Activated naive CD8-positive, alpha-beta T cell treated with anti-CD3 and anti-CD28 coated beads, Interleukin-2, amount 10 ng/mL, durations not matched to agents 7 days and 5 days (primary cell): ENCODE measurements around the gene RBP3. TPM values are rescaled to one million over a fixed set of nuclear protein-coding genes. Genes with fewer than 3 reads are reported as not detected.

Source experiments
- ATAC-seq: fragments of 150-1000 bp; cut with Tn5 transposase; one replicate; pipeline ENCODE4 v1.10.0; 2021; ENCODE audit warnings: low read depth, moderate library complexity
- POLR2A ChIA-PET: fragments of 350-600 bp; sonication (Branson Sonifier 250); formaldehyde crosslinking; loops from one replicate; lab custom pipeline; 2021; ENCODE audit warnings: antibody characterized with exemption; lab: Charles Lee
- DNase-seq: peaks from one replicate; pipeline ENCODE4 v3.0.0; 2021
- H3K27ac Mint-ChIP-seq: one replicate; pipeline ENCODE4 v1.8.0; 2022; ENCODE audit warnings: mild to moderate bottlenecking, mixed read lengths
- H3K27me3 Mint-ChIP-seq: one replicate; pipeline ENCODE4 v1.8.0; 2022; ENCODE audit warnings: mild to moderate bottlenecking, moderate library complexity, mixed read lengths
- H3K36me3 Mint-ChIP-seq: one replicate; pipeline ENCODE4 v1.8.0; 2021; ENCODE audit warnings: mild to moderate bottlenecking, mixed read lengths
- H3K4me1 Mint-ChIP-seq: one replicate; pipeline ENCODE4 v1.8.0; 2021; ENCODE audit warnings: mixed read lengths
- H3K4me3 Mint-ChIP-seq: one replicate; pipeline ENCODE4 v1.8.0; 2022; ENCODE audit warnings: mild to moderate bottlenecking, moderate library complexity, mixed read lengths
- H3K9me3 Mint-ChIP-seq: one replicate; pipeline ENCODE4 v1.8.0; 2021; ENCODE audit warnings: mixed read lengths
- total RNA-seq, 2 experiments: library from RNA; stranded (reverse); gene quantifications; one replicate each; pipeline ENCODE4 v1.2.3, GENCODE V29; 2021

Gene RBP3
- total RNA-seq, 2 experiments from 2014 or later: not detected

DNA sequence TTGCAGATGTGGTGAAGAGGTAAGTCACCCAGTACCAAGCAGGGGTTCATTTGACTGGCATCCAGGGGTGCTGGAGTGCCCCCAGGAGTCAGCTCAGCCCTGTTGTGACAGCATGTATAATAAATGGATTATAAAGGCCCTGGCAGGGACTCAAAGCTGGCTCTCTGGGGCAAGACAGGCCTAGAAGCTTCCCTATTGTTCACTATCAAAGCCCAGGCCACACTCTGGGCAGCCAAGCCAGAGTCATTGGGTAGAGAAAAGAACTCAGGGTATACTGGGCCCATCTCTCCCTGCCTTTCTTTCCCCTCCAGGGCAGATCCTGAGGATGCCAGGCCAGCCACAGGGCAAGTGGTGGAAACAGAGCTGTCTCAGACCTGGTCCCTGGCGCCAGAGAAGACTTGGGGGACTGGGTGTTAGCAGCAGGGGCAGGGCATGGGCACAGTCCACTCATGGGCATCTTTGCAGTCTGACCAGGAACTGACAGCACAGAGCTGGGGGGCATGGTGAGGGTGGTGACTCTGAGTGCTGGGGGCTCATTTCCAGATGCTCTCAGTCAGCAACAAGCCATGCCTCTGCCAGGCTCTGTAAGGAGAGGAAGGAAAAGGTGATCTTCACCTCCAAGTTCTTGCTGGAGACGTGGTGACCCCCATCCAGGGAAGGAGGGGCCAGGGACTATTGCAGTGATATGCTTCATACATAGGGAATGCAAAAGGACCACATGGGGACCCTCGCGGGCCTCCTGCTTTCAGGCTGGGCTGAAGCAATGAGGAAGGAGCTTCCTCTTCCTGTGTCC, 11.7 kb downstream of the RBP3 start:
- no peak overlapping the region for H3K4me3 Mint-ChIP-seq
- ATAC-seq: no peak

DNA sequence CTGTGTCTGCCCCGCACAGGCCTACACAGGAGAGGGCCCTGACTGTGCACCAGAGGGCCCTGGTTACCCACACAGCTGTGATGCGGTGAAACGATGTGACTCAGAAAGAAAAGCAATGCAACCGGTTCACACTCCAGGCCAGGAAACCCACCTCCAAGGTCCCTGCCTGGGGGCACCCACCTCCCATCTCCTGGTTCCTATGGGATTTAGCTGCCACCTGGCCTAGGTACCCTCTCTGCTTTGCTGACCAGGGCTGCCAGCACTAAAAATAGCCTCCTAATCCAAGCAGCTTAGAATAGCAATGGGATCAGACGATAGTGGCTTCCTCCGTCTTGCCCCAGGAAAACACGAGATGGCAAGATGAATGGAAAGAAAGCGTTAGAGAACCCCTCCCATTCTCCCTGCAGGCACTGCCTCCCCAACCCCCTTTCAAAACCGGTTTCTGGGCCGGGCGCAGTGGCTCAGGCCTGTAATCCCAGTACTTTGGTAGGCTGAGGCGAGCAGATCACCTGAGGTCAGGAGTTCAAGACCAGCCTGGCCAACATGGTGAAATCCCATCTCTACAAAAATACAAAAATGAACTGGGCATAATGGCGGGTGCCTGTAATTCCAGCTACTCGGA, 12.4 kb downstream of the RBP3 start:
- H3K9me3 Mint-ChIP-seq: no peaks in the 10 kb centered on the region
- H3K4me1 Mint-ChIP-seq: no peaks in the 10 kb centered on the region
- no peak overlapping the region for H3K27ac Mint-ChIP-seq
- ATAC-seq (no peak), DNase-seq (no peak)
- H3K4me3 Mint-ChIP-seq: no peak overlapping the region
- POLR2A ChIA-PET: no interaction called here
- H3K27me3 Mint-ChIP-seq: peaks cover 4% of the 10 kb centered on the region
- H3K36me3 Mint-ChIP-seq: no peaks in the 10 kb centered on the region

More for the DNA sequence above, 11.7 kb downstream of the RBP3 start:
- H3K36me3 Mint-ChIP-seq: no peaks in the 10 kb centered on the region
- peaks cover 2% of the 10 kb centered on the region for H3K27me3 Mint-ChIP-seq
- no peaks in the 10 kb centered on the region for H3K4me1 Mint-ChIP-seq
- no peak for DNase-seq
- H3K9me3 Mint-ChIP-seq: no peaks in the 10 kb centered on the region
- POLR2A ChIA-PET: no interaction called here
- H3K27ac Mint-ChIP-seq: no peak overlapping the region

DNA sequence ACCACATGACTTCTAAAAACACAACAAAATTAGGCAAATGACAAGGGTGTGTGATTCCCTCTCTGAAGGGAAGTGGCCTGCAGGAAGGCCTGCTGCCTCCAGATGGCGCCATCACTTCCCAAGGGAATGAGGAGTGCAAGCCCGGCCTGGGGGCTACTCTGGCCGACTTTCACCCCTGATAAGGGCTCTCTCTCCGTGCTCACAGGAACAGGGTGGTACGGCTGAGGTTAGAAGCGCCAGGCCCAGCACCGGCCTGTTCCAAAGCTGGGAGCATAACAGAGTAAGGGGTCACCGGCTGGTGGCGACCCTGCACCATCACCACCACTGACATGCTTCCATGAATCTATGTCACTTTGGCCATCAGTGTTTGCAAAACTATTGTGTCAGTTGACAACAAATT, 13.1 kb downstream of the RBP3 start:
- no peaks in the 10 kb centered on the region for H3K9me3 Mint-ChIP-seq
- no peak overlapping the region for H3K4me3 Mint-ChIP-seq
- H3K27ac Mint-ChIP-seq: no peak overlapping the region
- H3K4me1 Mint-ChIP-seq: no peaks in the 10 kb centered on the region
- no peak for DNase-seq
- ATAC-seq: no peak
- POLR2A ChIA-PET: no interaction called here
- peaks cover 4% of the 10 kb centered on the region for H3K27me3 Mint-ChIP-seq
- no peaks in the 10 kb centered on the region for H3K36me3 Mint-ChIP-seq

GRCh38 chr10:47362199-47362598, 14.0 kb downstream of the RBP3 start:
- no peaks in the 10 kb centered on the region for H3K9me3 Mint-ChIP-seq
- H3K4me1 Mint-ChIP-seq: no peaks in the 10 kb centered on the region
- POLR2A ChIA-PET: no interaction called here
- H3K36me3 Mint-ChIP-seq: no peaks in the 10 kb centered on the region
- H3K27ac Mint-ChIP-seq: no peak overlapping the region
- no peak for DNase-seq
- no peak for ATAC-seq
- no peak overlapping the region for H3K4me3 Mint-ChIP-seq
- H3K27me3 Mint-ChIP-seq: peaks cover 4% of the 10 kb centered on the region

DNA sequence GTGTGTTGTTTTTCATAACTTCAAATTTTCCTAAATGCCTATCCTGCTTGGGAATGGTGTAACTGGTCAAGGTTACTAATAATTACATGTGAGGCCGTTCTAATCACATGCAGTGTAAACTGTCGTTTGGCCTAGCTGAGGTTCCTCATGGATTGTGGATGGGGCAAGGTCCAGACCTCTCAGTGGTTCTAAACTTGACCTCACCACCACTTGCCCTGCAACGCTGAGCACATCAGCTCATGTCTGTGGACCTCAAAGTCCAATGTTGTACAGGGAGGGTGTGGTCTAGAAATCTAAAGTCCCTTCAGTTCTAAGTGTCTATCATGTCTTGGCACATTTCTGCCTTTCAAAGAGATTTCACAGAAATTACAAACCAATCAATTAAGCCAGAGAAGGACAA, 15.6 kb downstream of the RBP3 start:
- Mint-ChIP-seq H3K4me1 (no peaks in the 10 kb centered on the region), H3K4me3 (no peak overlapping the region), H3K27me3 (peaks cover 4% of the 10 kb centered on the region), H3K36me3 (no peaks in the 10 kb centered on the region), H3K27ac (no peak overlapping the region), H3K9me3 (no peaks in the 10 kb centered on the region)
- DNase-seq: no peak
- ATAC-seq: no peak
- POLR2A ChIA-PET: no interaction called here

DNA sequence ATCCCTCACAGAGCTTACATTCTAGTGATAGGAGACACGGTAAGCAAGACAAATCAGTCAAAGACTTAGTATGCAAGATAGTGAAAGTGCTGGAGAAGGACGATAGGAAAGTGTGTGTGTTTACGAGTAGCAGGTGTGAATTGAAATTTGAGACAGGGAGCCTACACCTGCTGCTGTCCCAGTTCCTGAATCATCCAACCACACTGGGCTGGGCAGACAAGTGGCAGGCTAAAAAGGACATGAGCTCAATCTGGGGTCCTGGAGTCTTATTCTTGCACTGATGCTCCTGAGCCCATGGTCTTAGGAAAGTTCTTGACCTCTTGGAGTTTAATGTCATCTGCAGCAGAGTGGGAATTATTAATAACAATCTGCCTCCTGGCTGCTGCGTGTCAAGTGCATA, 16.2 kb downstream of the RBP3 start:
- DNase-seq (no peak), ATAC-seq (no peak)
- Mint-ChIP-seq H3K4me1 (no peaks in the 10 kb centered on the region), H3K27ac (no peak overlapping the region), H3K27me3 (peaks cover 4% of the 10 kb centered on the region), H3K4me3 (no peak overlapping the region), H3K9me3 (no peaks in the 10 kb centered on the region), H3K36me3 (no peaks in the 10 kb centered on the region)
- POLR2A ChIA-PET: no interaction called here

DNA sequence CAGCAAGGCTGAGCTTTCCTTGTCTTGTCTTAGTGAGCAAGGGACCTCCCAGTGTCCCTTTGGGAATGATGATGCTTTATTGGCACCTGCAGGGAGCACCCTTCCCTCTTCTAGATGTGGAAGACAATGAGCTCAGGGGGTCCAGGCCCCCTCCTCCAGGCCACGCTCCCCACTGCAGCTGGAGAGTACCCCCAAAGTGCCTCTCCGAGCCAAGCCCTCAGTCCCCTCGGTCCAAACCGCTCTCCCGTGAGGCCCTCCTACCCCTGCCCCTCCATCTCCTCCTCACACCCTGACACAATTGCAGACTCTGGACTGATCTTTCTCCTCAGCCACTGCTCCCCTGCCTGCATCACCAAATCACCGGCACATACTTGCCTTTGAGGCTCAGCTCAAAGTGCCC, 16.7 kb downstream of the RBP3 start:
- no peaks in the 10 kb centered on the region for H3K4me1 Mint-ChIP-seq
- ATAC-seq (no peak), DNase-seq (no peak)
- no peaks in the 10 kb centered on the region for H3K36me3 Mint-ChIP-seq
- POLR2A ChIA-PET: no interaction called here
- H3K27me3 Mint-ChIP-seq: peaks cover 4% of the 10 kb centered on the region
- H3K27ac Mint-ChIP-seq: no peak overlapping the region
- H3K9me3 Mint-ChIP-seq: no peaks in the 10 kb centered on the region
- H3K4me3 Mint-ChIP-seq: no peak overlapping the region

DNA sequence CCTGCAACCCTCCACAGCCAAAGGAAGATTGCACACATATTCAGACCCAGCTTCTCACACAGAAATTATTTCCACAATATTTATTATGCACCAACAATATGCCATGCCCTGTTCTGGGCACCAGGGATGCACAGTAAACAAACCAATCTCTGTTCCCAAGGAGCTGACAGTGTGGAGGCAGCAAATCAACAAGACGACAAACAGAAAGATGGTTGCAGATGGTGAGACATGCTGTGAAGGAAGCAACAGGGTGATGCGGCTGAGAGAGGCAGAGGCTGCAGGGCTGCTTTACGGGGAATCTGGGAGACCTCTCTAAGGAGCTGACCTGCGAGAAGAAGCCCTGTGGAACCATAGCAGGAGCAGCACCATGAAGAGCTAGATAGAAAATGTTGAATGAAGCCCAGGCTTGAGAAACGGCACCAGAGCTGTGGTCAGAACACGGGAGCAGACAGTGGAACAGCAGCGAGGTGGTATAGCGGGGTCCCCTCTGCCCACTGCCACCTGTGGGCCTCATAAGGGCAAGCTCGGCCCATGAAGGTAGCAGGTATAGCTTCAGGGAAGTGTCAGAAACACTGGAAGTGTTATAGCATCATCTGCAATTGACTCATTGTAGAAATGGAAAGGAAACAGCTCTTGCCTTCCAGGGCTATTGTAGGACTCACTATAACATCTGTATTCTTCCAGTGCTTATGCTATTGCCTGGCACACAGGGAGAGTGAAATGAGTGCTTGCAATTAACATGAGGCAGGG, 17.4 kb downstream of the RBP3 start:
- Mint-ChIP-seq H3K4me3 (no peak overlapping the region), H3K4me1 (no peaks in the 10 kb centered on the region), H3K27ac (no peak overlapping the region), H3K36me3 (no peaks in the 10 kb centered on the region), H3K27me3 (peaks cover 4% of the 10 kb centered on the region), H3K9me3 (no peaks in the 10 kb centered on the region)
- no peak for ATAC-seq
- no peak for DNase-seq
- POLR2A ChIA-PET: no interaction called here

GRCh38 chr10:47366181-47366631, 18.0 kb downstream of the RBP3 start:
- POLR2A ChIA-PET: no interaction called here
- no peak for DNase-seq
- Mint-ChIP-seq H3K27me3 (peaks cover 4% of the 10 kb centered on the region), H3K4me1 (no peaks in the 10 kb centered on the region), H3K36me3 (no peaks in the 10 kb centered on the region), H3K27ac (no peak overlapping the region), H3K4me3 (no peak overlapping the region), H3K9me3 (no peaks in the 10 kb centered on the region)
- ATAC-seq: no peak

GRCh38 chr10:47366731-47367460, 18.7 kb downstream of the RBP3 start:
- POLR2A ChIA-PET: no interaction called here
- ATAC-seq (no peak), DNase-seq (no peak)
- Mint-ChIP-seq H3K4me1 (no peaks in the 10 kb centered on the region), H3K4me3 (no peak overlapping the region), H3K27ac (no peak overlapping the region), H3K36me3 (no peaks in the 10 kb centered on the region), H3K27me3 (peaks cover 8% of the 10 kb centered on the region), H3K9me3 (no peaks in the 10 kb centered on the region)

DNA sequence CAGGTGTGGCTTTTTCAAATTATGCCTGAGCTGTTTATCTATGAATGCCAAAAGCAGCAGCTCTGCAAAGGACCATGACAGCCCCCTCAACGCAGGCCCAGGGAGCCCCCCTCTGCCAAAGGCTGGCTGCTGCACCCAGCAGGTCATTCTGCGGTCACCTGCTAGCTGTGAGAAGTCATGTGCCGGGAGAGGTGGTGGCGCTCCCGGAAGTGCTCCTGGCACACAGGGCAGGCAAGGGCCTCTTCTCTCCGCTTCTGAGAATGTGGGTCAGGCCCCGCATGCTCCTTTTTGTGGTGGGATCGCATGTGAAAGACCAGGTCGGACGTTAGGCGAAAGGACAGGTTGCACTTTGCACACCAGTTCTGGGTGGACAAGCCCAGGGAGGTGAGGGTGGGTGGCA, 19.5 kb downstream of the RBP3 start:
- H3K9me3 Mint-ChIP-seq: no peaks in the 10 kb centered on the region
- POLR2A ChIA-PET: no interaction called here
- H3K27ac Mint-ChIP-seq: no peak overlapping the region
- ATAC-seq (no peak), DNase-seq (no peak)
- H3K36me3 Mint-ChIP-seq: no peaks in the 10 kb centered on the region
- H3K27me3 Mint-ChIP-seq: peaks cover 6% of the 10 kb centered on the region
- no peaks in the 10 kb centered on the region for H3K4me1 Mint-ChIP-seq
- H3K4me3 Mint-ChIP-seq: no peak overlapping the region

GRCh38 chr10:47368431-47369180, 20.4 kb downstream of the RBP3 start:
- H3K4me1 Mint-ChIP-seq: no peaks in the 10 kb centered on the region
- no peaks in the 10 kb centered on the region for H3K36me3 Mint-ChIP-seq
- POLR2A ChIA-PET: no interaction called here
- H3K27me3 Mint-ChIP-seq: peaks cover 9% of the 10 kb centered on the region
- H3K9me3 Mint-ChIP-seq: no peaks in the 10 kb centered on the region
- H3K27ac Mint-ChIP-seq: no peak overlapping the region
- no peak for DNase-seq
- no peak overlapping the region for H3K4me3 Mint-ChIP-seq
- ATAC-seq: no peak
